Activated CD8-positive, alpha-beta T cell treated with anti-CD3 and anti-CD28 coated beads, Interleukin-2, amount 10 ng/mL, durations not matched to agents 7 days and 5 days (primary cell): ENCODE data around the gene EVL. TPM values are rescaled to one million over a fixed set of nuclear protein-coding genes. Genes with fewer than 3 reads are reported as not detected.
A peak's percentile ranks its signal among the peaks of the same experiment; 100 is the strongest.
"Not testable (repeated sequence)": the region's sequence is repeated elsewhere in the genome, so short reads cannot be mapped to it uniquely, and the experiment has no call there.

Experiments used
- ATAC-seq: fragments of 150-1000 bp; cut with Tn5 transposase; one replicate; pipeline ENCODE4 v1.10.0; 2021; ENCODE audit warnings: moderate library complexity
- CTCF ChIA-PET: fragments of 350-600 bp; sonication (Branson Sonifier 250); formaldehyde crosslinking; loops from one replicate; lab custom pipeline; 2021; ENCODE audit warnings: antibody characterized with exemption; lab: Charles Lee
- POLR2A ChIA-PET: fragments of 350-600 bp; sonication (Branson Sonifier 250); formaldehyde crosslinking; loops from one replicate; lab custom pipeline; 2021; ENCODE audit warnings: antibody characterized with exemption; lab: Charles Lee
- DNase-seq: peaks from one replicate; pipeline ENCODE4 v3.0.0-alpha.2; 2020
- H3K27ac Mint-ChIP-seq: one replicate; pipeline ENCODE4 v1.8.0; 2021; ENCODE audit warnings: mild to moderate bottlenecking, mixed read lengths
- H3K27me3 Mint-ChIP-seq: one replicate; pipeline ENCODE4 v1.8.0; 2021; ENCODE audit warnings: low read depth, mixed read lengths
- H3K36me3 Mint-ChIP-seq: one replicate; pipeline ENCODE4 v1.8.0; 2021; ENCODE audit warnings: low read depth, mixed read lengths
- H3K4me1 Mint-ChIP-seq: one replicate; pipeline ENCODE4 v1.8.0; 2021; ENCODE audit warnings: low read depth, mixed read lengths
- H3K4me3 Mint-ChIP-seq: one replicate; pipeline ENCODE4 v1.8.0; 2021; ENCODE audit warnings: mild to moderate bottlenecking, mixed read lengths
- H3K9me3 Mint-ChIP-seq: one replicate; pipeline ENCODE4 v1.8.0; 2022; ENCODE audit warnings: mixed read lengths; ENCODE audit not compliant: insufficient read depth
- total RNA-seq, 2 experiments: library from RNA; stranded (reverse); gene quantifications; one replicate each; pipeline ENCODE4 v1.2.3, GENCODE V29; 2021

EVL gene
- total RNA-seq, 2 experiments from 2014 or later, result 863 to 926 TPM

DNA sequence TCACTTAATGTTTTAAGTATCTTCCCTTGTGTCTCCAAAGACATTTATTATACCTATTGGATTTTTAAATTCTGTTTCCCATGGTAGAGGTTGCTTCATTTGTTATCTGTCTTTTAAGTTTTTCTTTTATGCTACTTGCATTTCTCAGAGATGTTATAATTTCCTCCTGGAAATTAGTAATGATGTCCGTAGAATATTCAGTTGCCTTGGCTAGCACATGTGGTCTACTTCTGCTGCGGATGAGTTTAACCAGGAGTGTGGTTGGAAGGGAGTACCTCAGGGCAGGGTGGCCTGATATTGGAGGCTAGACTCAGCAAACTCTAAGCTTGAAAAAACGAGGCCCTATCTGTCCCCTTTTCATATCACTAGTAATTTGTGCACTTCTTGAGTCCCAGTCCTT lies 8.8 kb upstream of the EVL start:
- POLR2A ChIA-PET, result interaction anchor here (0.9 to 2.3 kb wide), 3 partner anchors 9 to 52 kb away, joined by 3 to 9 read pairs (median 4); partner anchors contain the start of gene EVL
- no peak overlapping the region for H3K27ac Mint-ChIP-seq
- no peaks in the 10 kb centered on the region for H3K27me3 Mint-ChIP-seq

DNA sequence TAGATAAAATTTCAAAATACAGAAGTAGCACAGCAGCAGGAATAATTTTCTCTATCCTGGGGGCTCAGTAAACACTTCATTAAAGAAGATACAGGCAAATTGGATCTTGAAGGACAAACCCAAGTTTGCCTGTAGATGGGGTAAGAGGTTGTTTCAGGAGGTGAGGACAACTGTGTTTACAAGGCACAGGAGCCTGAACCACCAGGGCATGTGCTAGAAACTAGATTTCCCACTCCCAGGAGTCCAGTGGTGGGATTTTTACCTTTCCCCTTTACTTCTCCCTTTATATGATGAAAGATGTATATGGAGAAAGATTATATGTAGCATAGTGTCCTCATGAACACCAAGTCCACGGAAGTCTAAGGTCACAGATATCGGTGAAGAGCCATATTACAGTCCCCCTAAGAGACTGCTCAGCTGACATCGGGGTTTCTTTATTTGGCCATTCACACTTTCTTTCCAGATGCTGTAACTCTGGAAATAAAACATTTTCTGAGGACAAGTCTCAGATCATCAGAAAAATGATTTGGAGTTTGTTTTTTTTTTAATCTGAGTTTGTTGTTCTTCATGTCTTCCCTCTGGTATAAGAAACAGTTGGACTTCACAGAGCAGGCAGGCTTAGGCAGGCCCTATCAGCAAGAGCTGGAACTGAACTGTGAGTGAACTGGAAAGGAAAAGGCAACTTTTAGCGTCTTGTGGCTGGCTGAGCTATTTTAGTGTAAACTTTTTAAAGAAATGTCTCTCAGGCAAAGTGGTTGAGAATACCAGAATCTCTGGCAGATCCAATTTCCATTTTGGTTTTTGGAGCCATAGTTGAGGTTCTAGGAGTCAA lies 8.0 kb upstream of the EVL start:
- Mint-ChIP-seq H3K27ac (peak overlapping the region; percentile 74), H3K4me1 (peaks cover 70% of the 10 kb centered on the region), H3K4me3 (no peak overlapping the region), H3K9me3 (no peaks in the 10 kb centered on the region), H3K36me3 (peaks cover 17% of the 10 kb centered on the region), H3K27me3 (no peaks in the 10 kb centered on the region)
- CTCF ChIA-PET, result interaction anchor here (0.8 to 8.8 kb wide), 18 partner anchors 8 to 136 kb away, joined by 3 to 160 read pairs (median 4); partner anchors contain the start of gene EVL
- ATAC-seq (peak; percentile 55), DNase-seq (peak; percentile 40)
- POLR2A ChIA-PET, result interaction anchor here (0.9 to 2.3 kb wide), 5 partner anchors 8 to 51 kb away, joined by 3 to 9 read pairs (median 6); partner anchors contain the start of gene EVL

More for the DNA sequence above, 8.8 kb upstream of the EVL start:
- H3K4me1 Mint-ChIP-seq, result peaks cover 67% of the 10 kb centered on the region
- no peaks in the 10 kb centered on the region for H3K9me3 Mint-ChIP-seq
- CTCF ChIA-PET, result interaction anchor here (0.8 to 8.8 kb wide), 16 partner anchors 11 to 136 kb away, joined by 3 to 160 read pairs (median 5); partner anchors contain the start of gene EVL
- H3K4me3 Mint-ChIP-seq, result no peak overlapping the region
- ATAC-seq (no peak), DNase-seq (no peak)
- peaks cover 21% of the 10 kb centered on the region for H3K36me3 Mint-ChIP-seq

DNA sequence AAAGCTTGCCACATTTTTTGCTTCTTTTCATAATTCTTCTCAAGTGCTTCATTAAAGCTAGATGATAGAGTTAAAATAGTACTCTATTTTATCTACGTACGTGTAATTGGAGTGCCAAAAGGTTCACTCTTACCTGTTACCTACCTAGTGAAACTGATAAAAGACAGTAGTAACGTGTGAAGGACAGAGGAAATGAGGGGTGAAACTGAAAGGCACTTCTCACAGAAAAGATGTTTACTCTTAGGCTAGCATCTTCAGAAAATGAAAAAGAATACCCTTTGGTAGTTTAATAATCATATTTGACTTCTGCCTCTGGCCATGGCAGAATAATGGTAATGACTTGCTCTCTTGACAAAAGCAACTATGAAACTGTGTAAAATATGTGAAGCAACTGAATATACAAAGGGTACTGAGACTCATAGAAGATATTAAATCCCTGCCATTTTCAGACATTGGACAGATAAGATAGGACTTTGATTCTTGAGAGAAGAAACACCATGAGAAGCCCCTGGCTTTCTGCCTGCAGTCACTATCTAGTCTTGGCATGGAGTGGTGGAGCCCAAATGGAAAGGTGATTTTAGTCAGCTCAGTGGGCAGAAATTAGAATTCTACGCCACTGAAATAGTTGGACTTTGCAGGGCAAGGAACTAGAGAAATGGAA lies 6.3 kb upstream of the EVL start:
- ChIA-PET POLR2A (interaction anchor here (0.8 to 2.0 kb wide), 4 partner anchors 11 to 21 kb away, joined by 3 to 21 read pairs (median 5); no protein-coding TSS in a partner anchor), CTCF (interaction anchor here (1.0 to 8.8 kb wide), 7 partner anchors 8 to 134 kb away, joined by 3 to 160 read pairs (median 18); partner anchors contain the start of gene EVL)
- H3K9me3 Mint-ChIP-seq, result no peaks in the 10 kb centered on the region
- DNase-seq (no peak), ATAC-seq (peak; percentile 35)
- peak overlapping the region; percentile 76 for H3K4me3 Mint-ChIP-seq
- H3K27ac Mint-ChIP-seq, result peak overlapping the region; percentile 84
- H3K36me3 Mint-ChIP-seq, result peaks cover 14% of the 10 kb centered on the region
- no peaks in the 10 kb centered on the region for H3K27me3 Mint-ChIP-seq
- H3K4me1 Mint-ChIP-seq, result peaks cover 84% of the 10 kb centered on the region

DNA sequence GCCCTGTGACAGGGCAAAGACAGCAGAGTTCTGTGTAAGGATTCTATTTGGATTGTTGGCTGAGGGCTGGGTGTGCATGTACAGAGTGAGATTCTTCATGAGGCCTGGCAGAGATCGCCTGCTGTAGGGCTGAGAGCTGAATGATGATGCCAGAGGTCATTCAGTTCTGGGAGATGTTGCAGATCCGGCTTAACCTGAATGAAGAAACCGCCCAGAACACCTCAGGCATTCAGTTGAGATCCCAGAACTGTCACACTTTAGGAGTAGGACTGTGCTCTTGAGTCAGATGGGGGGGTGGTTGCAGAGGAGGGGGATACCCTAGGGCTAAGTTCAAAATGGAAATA lies 5.8 kb upstream of the EVL start:
- peak overlapping the region; percentile 76 for H3K4me3 Mint-ChIP-seq
- no peaks in the 10 kb centered on the region for H3K27me3 Mint-ChIP-seq
- no peaks in the 10 kb centered on the region for H3K9me3 Mint-ChIP-seq
- ATAC-seq, result no peak
- H3K4me1 Mint-ChIP-seq, result peaks cover 86% of the 10 kb centered on the region
- ChIA-PET POLR2A (interaction anchor here (0.8 to 2.0 kb wide), 3 partner anchors 10 to 21 kb away, joined by 3 to 21 read pairs (median 3); no protein-coding TSS in a partner anchor), CTCF (interaction anchor here (0.8 to 8.8 kb wide), 7 partner anchors 9 to 133 kb away, joined by 3 to 160 read pairs (median 18); partner anchors contain the start of gene EVL)
- peaks cover 14% of the 10 kb centered on the region for H3K36me3 Mint-ChIP-seq
- no peak for DNase-seq
- peak overlapping the region; percentile 84 for H3K27ac Mint-ChIP-seq

DNA sequence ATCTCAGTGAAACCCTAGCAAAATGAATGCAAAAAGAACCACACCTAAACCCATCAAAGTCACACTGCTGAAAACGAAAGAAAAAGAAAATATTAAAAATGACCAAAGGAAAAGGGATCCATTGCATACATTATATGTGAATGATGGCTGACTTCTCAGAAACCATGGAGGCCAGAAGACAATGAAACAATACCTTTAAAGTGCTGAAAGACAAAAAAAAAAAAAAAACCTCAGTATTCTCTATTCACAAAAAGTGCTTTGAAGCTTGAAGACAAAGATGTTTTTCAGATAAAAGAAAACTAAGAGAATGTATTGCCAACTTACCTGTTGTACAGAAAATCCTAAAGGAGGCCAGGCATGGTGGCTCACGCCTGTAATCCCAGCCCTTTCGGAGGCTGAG lies 4.5 kb upstream of the EVL start:
- DNase-seq (no peak), ATAC-seq (no peak)
- Mint-ChIP-seq H3K27me3 (no peaks in the 10 kb centered on the region), H3K4me3 (peak overlapping the region; percentile 76), H3K27ac (peak overlapping the region; percentile 88), H3K36me3 (peaks cover 18% of the 10 kb centered on the region), H3K4me1 (peaks cover 81% of the 10 kb centered on the region), H3K9me3 (no peaks in the 10 kb centered on the region)
- POLR2A ChIA-PET, result interaction anchor here (0.6 to 2.4 kb wide), 3 partner anchors 8 to 18 kb away, joined by 3 to 15 read pairs (median 6); no protein-coding TSS in a partner anchor
- CTCF ChIA-PET, result interaction anchor here (1.0 to 8.8 kb wide), 6 partner anchors 8 to 132 kb away, joined by 3 to 82 read pairs (median 14); no protein-coding TSS in a partner anchor

DNA sequence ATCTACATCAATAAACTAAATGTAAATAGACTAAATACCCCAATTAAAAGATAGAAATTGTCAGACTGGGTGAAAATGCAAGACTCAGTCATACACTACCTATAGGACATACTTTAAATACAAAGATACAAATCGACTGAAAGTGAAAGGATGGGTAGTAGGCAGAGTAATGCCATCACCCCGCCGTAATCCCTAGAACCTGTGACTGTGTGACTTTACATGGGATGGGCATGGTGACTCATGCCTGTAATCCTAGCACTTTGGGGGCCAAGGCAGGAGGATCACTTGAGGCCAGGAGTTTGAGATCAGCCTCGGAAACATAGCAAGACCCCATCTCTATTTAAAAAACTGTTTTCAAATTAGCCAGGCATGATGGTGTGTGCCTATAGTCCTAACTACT lies 2.6 kb upstream of the EVL start:
- H3K9me3 Mint-ChIP-seq, result no peaks in the 10 kb centered on the region

DNA sequence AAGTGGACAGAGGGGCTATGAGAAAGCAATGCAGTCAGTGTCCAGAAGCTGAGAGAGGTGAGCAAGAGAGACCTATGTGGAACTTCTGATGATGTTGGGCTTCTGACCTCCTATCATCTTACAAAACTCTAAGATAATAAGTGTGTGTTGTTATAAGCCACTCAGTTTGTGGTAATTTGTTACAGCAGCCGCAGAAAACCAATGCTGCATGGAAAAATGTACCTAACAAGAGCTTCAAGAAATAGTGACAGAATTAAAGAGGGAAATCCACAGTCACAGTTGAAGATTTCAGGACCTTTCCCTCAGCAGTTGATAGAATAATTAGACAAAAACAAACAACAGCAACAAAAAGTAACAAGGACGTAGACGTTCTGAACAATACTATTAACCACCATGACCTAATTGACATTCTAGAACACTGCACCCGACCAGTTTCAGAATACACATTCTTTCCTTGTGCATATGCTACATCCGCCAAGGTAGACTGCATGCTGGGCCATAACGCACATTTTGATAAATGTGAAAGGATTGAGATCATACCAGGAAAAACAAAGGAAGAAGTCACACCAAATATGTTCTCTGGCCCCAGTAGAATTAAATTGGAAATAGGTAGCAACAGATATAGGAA lies 1.8 kb upstream of the EVL start:
- peak; percentile 52 for DNase-seq
- no peaks in the 10 kb centered on the region for H3K9me3 Mint-ChIP-seq
- peaks cover 44% of the 10 kb centered on the region for H3K36me3 Mint-ChIP-seq
- H3K4me1 Mint-ChIP-seq, result peaks cover 60% of the 10 kb centered on the region
- ATAC-seq, result no peak
- CTCF ChIA-PET, result interaction anchor here (1.2 to 14.6 kb wide), 5 partner anchors 9 to 42 kb away, joined by 5 to 237 read pairs (median 7); no protein-coding TSS in a partner anchor
- POLR2A ChIA-PET, result interaction anchor here (0.7 to 1.3 kb wide), 2 partner anchors 9 to 16 kb away, joined by 3 to 5 read pairs; no protein-coding TSS in a partner anchor
- peak overlapping the region; percentile 95 for H3K27ac Mint-ChIP-seq
- peak overlapping the region; percentile 76 for H3K4me3 Mint-ChIP-seq
- no peaks in the 10 kb centered on the region for H3K27me3 Mint-ChIP-seq

More for the DNA sequence above, 2.6 kb upstream of the EVL start:
- ATAC-seq (peak; percentile 21), DNase-seq (peak; percentile 51)
- H3K4me3 Mint-ChIP-seq, result peak overlapping the region; percentile 76
- peak overlapping the region; percentile 95 for H3K27ac Mint-ChIP-seq
- no peaks in the 10 kb centered on the region for H3K27me3 Mint-ChIP-seq
- CTCF ChIA-PET, result interaction anchor here (0.8 to 8.8 kb wide), 9 partner anchors 9 to 173 kb away, joined by 3 to 82 read pairs (median 7); no protein-coding TSS in a partner anchor
- peaks cover 36% of the 10 kb centered on the region for H3K36me3 Mint-ChIP-seq
- POLR2A ChIA-PET, result interaction anchor here (0.9 to 2.4 kb wide), 4 partner anchors 8 to 19 kb away, joined by 3 to 15 read pairs (median 8); no protein-coding TSS in a partner anchor
- H3K4me1 Mint-ChIP-seq, result peaks cover 68% of the 10 kb centered on the region

DNA sequence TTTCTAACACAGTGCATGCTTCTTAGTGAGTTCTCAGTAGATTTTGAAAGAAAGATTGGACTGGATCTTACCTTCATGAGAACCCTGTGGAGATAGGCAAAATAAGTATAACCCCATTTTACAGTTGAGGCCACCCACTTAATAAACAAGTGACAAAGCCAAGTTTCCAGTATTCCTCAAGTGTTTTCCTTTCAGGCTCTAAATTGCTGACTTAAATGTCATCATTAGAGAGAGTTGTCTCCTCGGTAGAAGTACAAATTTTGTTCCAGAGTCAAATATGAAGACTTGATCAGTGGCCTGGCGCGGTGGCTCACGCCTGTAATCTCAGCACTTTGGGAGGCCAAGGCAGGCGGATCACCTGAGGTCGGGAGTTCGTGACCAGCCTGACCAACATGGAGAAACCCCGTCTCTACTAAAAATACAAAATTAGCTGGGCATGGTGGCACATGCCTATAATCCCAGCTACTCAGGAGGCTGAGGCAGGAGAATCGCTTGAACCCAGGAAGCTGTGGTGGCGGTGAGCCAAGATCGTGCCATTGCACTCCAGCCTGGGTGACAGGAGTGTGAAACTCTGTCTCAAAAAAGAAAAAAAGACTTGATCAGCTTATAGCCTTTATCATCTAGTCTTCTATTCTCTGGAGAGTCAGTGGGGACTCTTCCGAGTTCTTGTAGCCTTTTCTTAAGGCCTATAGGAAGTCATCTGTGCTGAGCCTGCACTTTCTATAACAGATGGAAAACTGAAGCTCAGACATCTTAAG lies 708 bp upstream of the EVL start:
- H3K9me3 Mint-ChIP-seq, result not testable (repeated sequence)
- CTCF ChIA-PET, result interaction anchor here (0.7 to 14.6 kb wide), 10 partner anchors 8 to 157 kb away, joined by 3 to 321 read pairs (median 7); no protein-coding TSS in a partner anchor
- peaks cover 50% of the 10 kb centered on the region for H3K36me3 Mint-ChIP-seq

DNA sequence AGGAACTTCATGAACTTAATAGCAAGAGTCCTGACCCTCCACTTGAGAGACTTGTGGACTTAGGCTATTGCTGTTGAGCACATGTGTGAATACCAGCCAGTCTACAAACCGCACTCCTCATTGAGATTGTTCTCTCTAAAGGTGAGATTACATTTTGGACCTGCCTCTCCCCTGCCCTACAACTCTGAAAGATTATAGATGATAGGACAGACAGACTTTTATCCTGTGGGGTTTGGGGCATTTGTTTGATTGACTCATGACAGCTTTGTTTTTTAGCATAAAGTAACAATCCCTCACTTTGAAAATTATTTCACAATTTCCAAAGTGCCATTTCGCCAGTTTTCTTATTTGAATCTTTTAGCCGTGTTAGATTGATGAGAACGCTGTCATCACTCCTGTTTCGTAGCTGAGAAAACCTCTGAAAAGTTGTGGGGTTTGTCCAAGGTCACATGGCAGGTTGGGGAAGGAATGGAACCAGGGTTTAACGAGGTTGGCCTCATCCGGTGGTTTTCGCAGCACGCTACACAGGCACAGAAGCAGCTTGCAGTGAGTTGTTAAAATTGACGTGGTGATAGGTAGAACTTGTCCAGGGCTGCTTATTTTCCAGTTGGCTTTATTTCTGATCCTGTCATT lies 836 bp downstream of the EVL start:
- ATAC-seq (peak; percentile 24), DNase-seq (peak; percentile 92)
- POLR2A ChIA-PET, result interaction anchor here (0.6 to 8.4 kb wide), 18 partner anchors 9 to 1758 kb away, joined by 3 to 170 read pairs (median 4); no protein-coding TSS in a partner anchor
- peaks cover 57% of the 10 kb centered on the region for H3K36me3 Mint-ChIP-seq
- H3K27ac Mint-ChIP-seq, result peak overlapping the region; percentile 97
- H3K27me3 Mint-ChIP-seq, result no peaks in the 10 kb centered on the region
- CTCF ChIA-PET, result interaction anchor here (1.0 to 14.6 kb wide), 9 partner anchors 9 to 175 kb away, joined by 3 to 321 read pairs (median 38); no protein-coding TSS in a partner anchor
- H3K4me1 Mint-ChIP-seq, result peaks cover 41% of the 10 kb centered on the region
- no peaks in the 10 kb centered on the region for H3K9me3 Mint-ChIP-seq
- H3K4me3 Mint-ChIP-seq, result peak overlapping the region; percentile 91

More for the DNA sequence above, 708 bp upstream of the EVL start:
- not testable (repeated sequence) for ATAC-seq, H3K27me3 Mint-ChIP-seq
- POLR2A ChIA-PET, result interaction anchor here (0.6 to 8.4 kb wide), 20 partner anchors 8 to 804 kb away, joined by 3 to 170 read pairs (median 5); no protein-coding TSS in a partner anchor
- peak overlapping the region; percentile 97 for H3K27ac Mint-ChIP-seq
- peaks cover 49% of the 10 kb centered on the region for H3K4me1 Mint-ChIP-seq
- peak; percentile 46 for DNase-seq
- H3K4me3 Mint-ChIP-seq, result peak overlapping the region; percentile 91
